SK-N-SH (cell line): ENCODE data around the gene ATG2A. TPM values are rescaled to one million over a fixed set of nuclear protein-coding genes. Genes with fewer than 3 reads are reported as not detected.

Experiments
- CTCF ChIA-PET: fragments of 300-600, 350-600 bp; formaldehyde crosslinking; extraction: SDS; loops from one replicate; lab custom pipeline; 2021; lab: Yijun Ruan, JAX
- POLR2A ChIA-PET: fragments of 350-600 bp; sonication (Branson Sonifier 250); formaldehyde crosslinking; extraction: SDS; loops from one replicate; lab custom pipeline; 2020; ENCODE audit warnings: antibody characterized with exemption, inconsistent platforms; lab: Yijun Ruan, JAX
- DNase-seq: peaks from one replicate; pipeline ENCODE4 v3.0.0; 2012
- H2AFZ ChIP-seq: fragments of 200-600 bp; sonication (generic); 2 replicates; pipeline ENCODE4 v1.8.1; 2016; ENCODE audit warnings: antibody characterized with exemption, mild to moderate bottlenecking, low read depth
- H3F3A ChIP-seq: fragments of 200-600 bp; sonication (generic); replicated peaks from 2 replicates; pipeline ENCODE3; 2016; ENCODE audit warnings: antibody characterized with exemption, mild to moderate bottlenecking; ENCODE audit not compliant: insufficient read depth
- H3K27ac ChIP-seq, 2 experiments: fragments of 200-500 bp in 1 of 2; fragments of 200-600 bp in 1 of 2; sonication (Bioruptor generic) in 1 of 2; sonication (generic), shearing (Covaris generic) in 1 of 2; 2 replicates each; pipeline versions ENCODE4 v1.5.1 to v1.6.1; 2014 to 2016; ENCODE audit warnings: low read depth in 2 of 2, inconsistent platforms in 1 of 2, low read length in 1 of 2, mild to moderate bottlenecking in 1 of 2, mixed read lengths in 1 of 2
- H3K27me3 ChIP-seq: fragments of 200-600 bp; sonication (generic), shearing (Covaris generic); 2 replicates; pipeline ENCODE4 v1.6.1; 2016; ENCODE audit warnings: mixed run types; ENCODE audit not compliant: insufficient read depth
- H3K36me3 ChIP-seq, 2 experiments: fragments of 200-500 bp in 1 of 2; fragments of 200-600 bp in 1 of 2; sonication (Bioruptor generic) in 1 of 2; sonication (generic) in 1 of 2; replicated peaks in 1 of 2; 2 replicates each; pipeline versions ENCODE3 to v1.5.1; 2014 to 2016; ENCODE audit warnings: low read length in 1 of 2, mild to moderate bottlenecking in 1 of 2; ENCODE audit not compliant: insufficient read depth in 2 of 2, control insufficient read depth in 1 of 2
- H3K4me1 ChIP-seq, 2 experiments: fragments of 200-500 bp in 1 of 2; fragments of 200-600 bp in 1 of 2; sonication (Bioruptor generic) in 1 of 2; sonication (generic), shearing (Covaris generic) in 1 of 2; 2 replicates each; pipeline versions ENCODE4 v1.5.1 to v1.6.1; 2014 to 2016; ENCODE audit warnings: low read depth in 1 of 2, low read length in 1 of 2, mixed run types in 1 of 2; ENCODE audit not compliant: insufficient read depth in 2 of 2, control insufficient read depth in 1 of 2
- H3K4me2 ChIP-seq: fragments of 200-600 bp; sonication (generic), shearing (Covaris generic); 2 replicates; pipeline ENCODE4 v1.6.1; 2017; ENCODE audit warnings: mixed run types
- H3K4me3 ChIP-seq, 2 experiments: fragments of 200-500 bp in 1 of 2; fragments of 200-600 bp in 1 of 2; sonication (Bioruptor generic) in 1 of 2; sonication (generic), shearing (Covaris generic) in 1 of 2; 2 replicates each; pipeline versions ENCODE4 v1.5.1 to v1.8.1; 2014 to 2016; ENCODE audit warnings: low read depth in 2 of 2, inconsistent platforms in 1 of 2, low read length in 1 of 2, mild to moderate bottlenecking in 1 of 2, mixed read lengths in 1 of 2, moderate library complexity in 1 of 2
- H3K79me2 ChIP-seq: fragments of 200-600 bp; sonication (generic); 2 replicates; pipeline ENCODE4 v1.8.1; 2017; ENCODE audit warnings: mild to moderate bottlenecking; ENCODE audit not compliant: insufficient read depth
- H3K9ac ChIP-seq: fragments of 200-600 bp; sonication (generic); 2 replicates; pipeline ENCODE4 v1.6.1; 2017; ENCODE audit warnings: mixed run types
- H3K9me2 ChIP-seq: fragments of 200-600 bp; sonication (generic); 2 replicates; pipeline ENCODE4 v1.6.1; 2017; ENCODE audit warnings: mixed run types
- H3K9me3 ChIP-seq: fragments of 200-600 bp; sonication (generic); 2 replicates; pipeline ENCODE4 v1.6.1; 2017; ENCODE audit warnings: mixed run types, mild to moderate bottlenecking, moderate library complexity
- H4K20me1 ChIP-seq: fragments of 200-600 bp; sonication (generic); 2 replicates; pipeline ENCODE4 v1.6.1; 2017; ENCODE audit warnings: mild to moderate bottlenecking, mixed run types; ENCODE audit not compliant: insufficient read depth
- CHD2 ChIP-seq: fragments of 150-350 bp; IDR thresholded peaks from 2 replicates; pipeline ENCODE4 v1.6.1; 2018; ENCODE audit warnings: low read length; ENCODE audit not compliant: partially characterized antibody
- ELF1 ChIP-seq: IDR thresholded peaks from 2 replicates; pipeline ENCODE4 v1.4.0; 2012
- EZH2phosphoT487 ChIP-seq: fragments of 200-600 bp; sonication (generic); IDR thresholded peaks from 2 replicates; pipeline ENCODE4 v1.6.1; 2017; ENCODE audit warnings: low read depth, mixed run types, mild to moderate bottlenecking, antibody characterized with exemption, moderate library complexity, borderline replicate concordance
- FOSL2 ChIP-seq: IDR thresholded peaks from 2 replicates; pipeline ENCODE4 v1.4.0; 2012; ENCODE audit warnings: low read depth, mild to moderate bottlenecking, moderate library complexity, borderline replicate concordance
- FOXM1 ChIP-seq: IDR thresholded peaks from 2 replicates; pipeline ENCODE4 v1.4.0; 2012; ENCODE audit warnings: low read depth, mild to moderate bottlenecking
- MXI1 ChIP-seq: IDR thresholded peaks from 2 replicates; pipeline ENCODE4 v1.6.1; 2012; ENCODE audit warnings: mild to moderate bottlenecking, low read depth, low read length, improper control_type of control experiment
- POLR2AphosphoS5 ChIP-seq: IDR thresholded peaks from 2 replicates; pipeline ENCODE4 v1.6.1; 2012; ENCODE audit warnings: low read depth, low read length
- RCOR1 ChIP-seq: fragments of 150-350 bp; IDR thresholded peaks from 2 replicates; pipeline ENCODE4 v1.6.1; 2017; ENCODE audit warnings: antibody characterized with exemption, low read length
- TCF12 ChIP-seq: IDR thresholded peaks from 2 replicates; pipeline ENCODE4 v1.4.0; 2012
- WGBS: methylation state at CpG from one replicate; pipeline ENCODE4 v1.1.6; 2017; ENCODE audit warnings: low lambda C conversion rate; 5-methylcytosine and 5-hydroxymethylcytosine counted together
- polyA plus RNA-seq, 3 experiments: library from polyadenylated mRNA; depleted of rRNA; stranded (reverse); fragments of >200 nt; gene quantifications; 2 replicates each; pipeline ENCODE4 v1.2.3, GENCODE V29; 2012
- TF ChIP-seq, protein P1 (sequence below): IDR thresholded peaks from 2 replicates; pipeline ENCODE4 v1.6.1; 2012; ENCODE audit warnings: mild to moderate bottlenecking, low read depth, low read length, moderate library complexity
- TF ChIP-seq, protein P2 (sequence below): IDR thresholded peaks from 2 replicates; pipeline ENCODE4 v1.4.0; 2012; ENCODE audit warnings: low read depth, borderline replicate concordance
- TF ChIP-seq, protein P3 (sequence below): IDR thresholded peaks from 2 replicates; pipeline ENCODE4; 2012
- TF ChIP-seq, protein P4 (sequence below): IDR thresholded peaks from 2 replicates; pipeline ENCODE4 v1.4.0; 2012; ENCODE audit warnings: low read depth, borderline replicate concordance

The ATG2A gene
- polyA plus RNA-seq, 1 of the 3 experiments (the other 2 are of a cell fraction), result 7.1 TPM

DNA sequence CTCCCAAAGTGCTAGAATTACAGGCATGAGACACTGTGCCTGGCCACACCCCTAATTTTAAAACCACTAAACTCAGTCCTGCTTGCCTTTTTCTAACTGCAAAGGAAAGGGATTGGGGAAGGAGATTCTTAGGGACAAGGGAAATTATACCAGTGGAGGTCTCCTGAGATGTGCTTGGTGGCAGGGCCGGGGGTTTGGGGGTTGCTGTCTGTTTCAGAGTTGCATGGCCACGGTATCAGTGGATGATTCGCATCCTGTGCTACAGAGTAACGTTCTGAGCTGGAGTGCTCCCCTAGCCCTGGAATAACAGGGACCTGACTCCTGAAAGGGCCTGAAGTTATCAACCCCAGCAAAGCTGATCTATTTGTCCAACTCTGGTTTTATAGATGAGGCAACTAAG lies 19.5 kb upstream of the ATG2A start:
- Histone ChIP-seq H2AFZ (no peak overlapping the region), H3K4me1 (peaks cover 0 to 6% of the 10 kb centered on the region in 2 experiments; a peak in 1 of 4 replicates), H3K9ac (no peak overlapping the region), H3K4me2 (no peak overlapping the region), H3K36me3 (peaks cover 0 to 21% of the 10 kb centered on the region in 2 experiments), H3K27me3 (no peaks in the 10 kb centered on the region), H3K9me3 (no peaks in the 10 kb centered on the region), H3K27ac (no peak overlapping the region), H3K4me3 (no peak overlapping the region), H3F3A (no peaks in the 10 kb centered on the region), H3K9me2 (no peaks in the 10 kb centered on the region), H4K20me1 (no peaks in the 10 kb centered on the region), H3K79me2 (no peaks in the 10 kb centered on the region)
- WGBS, result 68% methylated on average over 4 of the region's 4 CpGs
- TF ChIP-seq ELF1, result no peak
- TF ChIP-seq FOXM1, result no peak
- no peak for TF ChIP-seq POLR2AphosphoS5
- TF ChIP-seq, protein P1, sequence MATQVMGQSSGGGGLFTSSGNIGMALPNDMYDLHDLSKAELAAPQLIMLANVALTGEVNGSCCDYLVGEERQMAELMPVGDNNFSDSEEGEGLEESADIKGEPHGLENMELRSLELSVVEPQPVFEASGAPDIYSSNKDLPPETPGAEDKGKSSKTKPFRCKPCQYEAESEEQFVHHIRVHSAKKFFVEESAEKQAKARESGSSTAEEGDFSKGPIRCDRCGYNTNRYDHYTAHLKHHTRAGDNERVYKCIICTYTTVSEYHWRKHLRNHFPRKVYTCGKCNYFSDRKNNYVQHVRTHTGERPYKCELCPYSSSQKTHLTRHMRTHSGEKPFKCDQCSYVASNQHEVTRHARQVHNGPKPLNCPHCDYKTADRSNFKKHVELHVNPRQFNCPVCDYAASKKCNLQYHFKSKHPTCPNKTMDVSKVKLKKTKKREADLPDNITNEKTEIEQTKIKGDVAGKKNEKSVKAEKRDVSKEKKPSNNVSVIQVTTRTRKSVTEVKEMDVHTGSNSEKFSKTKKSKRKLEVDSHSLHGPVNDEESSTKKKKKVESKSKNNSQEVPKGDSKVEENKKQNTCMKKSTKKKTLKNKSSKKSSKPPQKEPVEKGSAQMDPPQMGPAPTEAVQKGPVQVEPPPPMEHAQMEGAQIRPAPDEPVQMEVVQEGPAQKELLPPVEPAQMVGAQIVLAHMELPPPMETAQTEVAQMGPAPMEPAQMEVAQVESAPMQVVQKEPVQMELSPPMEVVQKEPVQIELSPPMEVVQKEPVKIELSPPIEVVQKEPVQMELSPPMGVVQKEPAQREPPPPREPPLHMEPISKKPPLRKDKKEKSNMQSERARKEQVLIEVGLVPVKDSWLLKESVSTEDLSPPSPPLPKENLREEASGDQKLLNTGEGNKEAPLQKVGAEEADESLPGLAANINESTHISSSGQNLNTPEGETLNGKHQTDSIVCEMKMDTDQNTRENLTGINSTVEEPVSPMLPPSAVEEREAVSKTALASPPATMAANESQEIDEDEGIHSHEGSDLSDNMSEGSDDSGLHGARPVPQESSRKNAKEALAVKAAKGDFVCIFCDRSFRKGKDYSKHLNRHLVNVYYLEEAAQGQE, result no peak
- TF ChIP-seq RCOR1, result no peak
- TF ChIP-seq, protein P2, sequence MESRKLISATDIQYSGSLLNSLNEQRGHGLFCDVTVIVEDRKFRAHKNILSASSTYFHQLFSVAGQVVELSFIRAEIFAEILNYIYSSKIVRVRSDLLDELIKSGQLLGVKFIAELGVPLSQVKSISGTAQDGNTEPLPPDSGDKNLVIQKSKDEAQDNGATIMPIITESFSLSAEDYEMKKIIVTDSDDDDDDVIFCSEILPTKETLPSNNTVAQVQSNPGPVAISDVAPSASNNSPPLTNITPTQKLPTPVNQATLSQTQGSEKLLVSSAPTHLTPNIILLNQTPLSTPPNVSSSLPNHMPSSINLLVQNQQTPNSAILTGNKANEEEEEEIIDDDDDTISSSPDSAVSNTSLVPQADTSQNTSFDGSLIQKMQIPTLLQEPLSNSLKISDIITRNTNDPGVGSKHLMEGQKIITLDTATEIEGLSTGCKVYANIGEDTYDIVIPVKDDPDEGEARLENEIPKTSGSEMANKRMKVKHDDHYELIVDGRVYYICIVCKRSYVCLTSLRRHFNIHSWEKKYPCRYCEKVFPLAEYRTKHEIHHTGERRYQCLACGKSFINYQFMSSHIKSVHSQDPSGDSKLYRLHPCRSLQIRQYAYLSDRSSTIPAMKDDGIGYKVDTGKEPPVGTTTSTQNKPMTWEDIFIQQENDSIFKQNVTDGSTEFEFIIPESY, result no peak
- no peak for TF ChIP-seq CHD2
- TF ChIP-seq, protein P3, sequence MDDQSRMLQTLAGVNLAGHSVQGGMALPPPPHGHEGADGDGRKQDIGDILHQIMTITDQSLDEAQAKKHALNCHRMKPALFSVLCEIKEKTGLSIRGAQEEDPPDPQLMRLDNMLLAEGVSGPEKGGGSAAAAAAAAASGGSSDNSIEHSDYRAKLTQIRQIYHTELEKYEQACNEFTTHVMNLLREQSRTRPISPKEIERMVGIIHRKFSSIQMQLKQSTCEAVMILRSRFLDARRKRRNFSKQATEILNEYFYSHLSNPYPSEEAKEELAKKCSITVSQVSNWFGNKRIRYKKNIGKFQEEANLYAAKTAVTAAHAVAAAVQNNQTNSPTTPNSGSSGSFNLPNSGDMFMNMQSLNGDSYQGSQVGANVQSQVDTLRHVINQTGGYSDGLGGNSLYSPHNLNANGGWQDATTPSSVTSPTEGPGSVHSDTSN, result no peak
- no peak for TF ChIP-seq TCF12
- no peak for TF ChIP-seq EZH2phosphoT487
- TF ChIP-seq, protein P4, sequence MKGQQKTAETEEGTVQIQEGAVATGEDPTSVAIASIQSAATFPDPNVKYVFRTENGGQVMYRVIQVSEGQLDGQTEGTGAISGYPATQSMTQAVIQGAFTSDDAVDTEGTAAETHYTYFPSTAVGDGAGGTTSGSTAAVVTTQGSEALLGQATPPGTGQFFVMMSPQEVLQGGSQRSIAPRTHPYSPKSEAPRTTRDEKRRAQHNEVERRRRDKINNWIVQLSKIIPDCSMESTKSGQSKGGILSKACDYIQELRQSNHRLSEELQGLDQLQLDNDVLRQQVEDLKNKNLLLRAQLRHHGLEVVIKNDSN, result no peak
- TF ChIP-seq MXI1, result no peak
- no peak for TF ChIP-seq FOSL2
- ChIA-PET CTCF (interaction anchor here (1.0 to 1.2 kb wide), 4 partner anchors 8 to 78 kb away, joined by 3 to 5 read pairs (median 4); partner anchors contain the start of gene ARL2), POLR2A (no interaction called here)
- no peak for DNase-seq
